ENCODE measurements around the gene THAP2. TPM values are rescaled to one million over a fixed set of nuclear protein-coding genes. Genes with fewer than 3 reads are reported as not detected.
"Not testable (repeated sequence)": the region's sequence is repeated elsewhere in the genome, so short reads cannot be mapped to it uniquely, and the experiment has no call there.

The THAP2 gene
- total RNA-seq, 1 experiment from 2014 or later = 2.7 TPM

DNA sequence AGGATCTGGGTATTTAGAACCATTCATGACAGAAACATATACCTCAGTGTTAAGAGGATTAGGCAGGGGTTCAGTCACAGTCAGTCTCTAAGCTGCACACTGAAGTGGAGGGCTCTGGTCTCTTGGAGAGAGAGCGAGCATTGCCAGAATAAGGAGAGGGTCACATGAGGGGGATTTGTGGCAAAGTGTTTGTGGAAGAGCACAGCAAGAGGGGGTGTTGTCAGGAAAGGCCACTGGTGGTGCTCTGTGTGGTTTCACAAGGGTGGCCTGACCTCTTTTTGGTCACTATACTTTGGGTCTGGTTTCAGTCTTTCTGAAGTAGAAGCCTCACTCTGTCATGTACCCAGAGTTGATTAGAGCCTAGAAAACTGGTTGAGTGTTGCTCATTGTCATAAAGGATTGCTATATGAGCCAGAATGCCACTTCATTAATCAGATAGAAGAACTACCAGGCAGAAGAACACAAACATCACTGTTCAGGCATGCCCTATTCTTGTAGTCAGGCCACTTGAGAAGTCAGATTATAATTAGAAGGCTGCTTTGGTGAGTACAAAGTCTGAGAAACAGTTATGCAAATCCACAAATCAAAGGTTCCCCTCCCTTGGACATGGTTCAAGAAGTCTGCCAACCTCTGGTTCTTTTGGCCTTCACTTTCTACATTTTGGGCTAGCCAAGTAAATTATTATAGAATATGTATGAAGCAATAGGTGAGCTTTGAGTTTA, 30.2 kb downstream of the THAP2 start:
- Histone ChIP-seq H3K9me3 (no peaks in the 10 kb centered on the region), H3K4me1 (no peaks in the 10 kb centered on the region), H3K36me3 (ENCODE audit: control insufficient read depth, insufficient read depth, low read length) (no peaks in the 10 kb centered on the region; the same call in 1 of the 2 replicates), H3K4me3 (ENCODE audit: low read depth, low read length) (no peak overlapping the region), H3K27me3 (replicated peaks; ENCODE audit: control insufficient read depth, insufficient read depth, low read length) (no peaks in the 10 kb centered on the region)
- TF ChIP-seq, protein P1, sequence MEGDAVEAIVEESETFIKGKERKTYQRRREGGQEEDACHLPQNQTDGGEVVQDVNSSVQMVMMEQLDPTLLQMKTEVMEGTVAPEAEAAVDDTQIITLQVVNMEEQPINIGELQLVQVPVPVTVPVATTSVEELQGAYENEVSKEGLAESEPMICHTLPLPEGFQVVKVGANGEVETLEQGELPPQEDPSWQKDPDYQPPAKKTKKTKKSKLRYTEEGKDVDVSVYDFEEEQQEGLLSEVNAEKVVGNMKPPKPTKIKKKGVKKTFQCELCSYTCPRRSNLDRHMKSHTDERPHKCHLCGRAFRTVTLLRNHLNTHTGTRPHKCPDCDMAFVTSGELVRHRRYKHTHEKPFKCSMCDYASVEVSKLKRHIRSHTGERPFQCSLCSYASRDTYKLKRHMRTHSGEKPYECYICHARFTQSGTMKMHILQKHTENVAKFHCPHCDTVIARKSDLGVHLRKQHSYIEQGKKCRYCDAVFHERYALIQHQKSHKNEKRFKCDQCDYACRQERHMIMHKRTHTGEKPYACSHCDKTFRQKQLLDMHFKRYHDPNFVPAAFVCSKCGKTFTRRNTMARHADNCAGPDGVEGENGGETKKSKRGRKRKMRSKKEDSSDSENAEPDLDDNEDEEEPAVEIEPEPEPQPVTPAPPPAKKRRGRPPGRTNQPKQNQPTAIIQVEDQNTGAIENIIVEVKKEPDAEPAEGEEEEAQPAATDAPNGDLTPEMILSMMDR (IDR thresholded peaks at IDR 0.05; ENCODE audit: insufficient read depth in 1 of 2, low read depth in 1 of 2, low read length in 1 of 2, severe bottlenecking in 1 of 2, unreplicated experiment in 1 of 2) = no peak
- Mint-ChIP-seq H3K9me3 (ENCODE audit: unreplicated experiment) (no peaks in the 10 kb centered on the region), H3K27me3 (ENCODE audit: insufficient read depth, unreplicated experiment) (no peaks in the 10 kb centered on the region), H3K36me3 (ENCODE audit: insufficient read depth, unreplicated experiment) (no peaks in the 10 kb centered on the region), H3K27ac (ENCODE audit: unreplicated experiment) (no peak overlapping the region), H3K4me1 (ENCODE audit: low read depth, unreplicated experiment) (no peaks in the 10 kb centered on the region), H3K4me3 (ENCODE audit: unreplicated experiment) (no peak overlapping the region)
- intact Hi-C loops (cut with micrococcal nuclease; ENCODE audit: unreplicated experiment) = no loop called here
- no peak for DNase-seq
- BruUV-seq (replicated peaks) = no TSS peak
- ChIA-PET POLR2A (no interaction called here), CTCF (no interaction called here)

GRCh38 chr12:71695782-71696181, 31.7 kb downstream of the THAP2 start:
- Histone ChIP-seq H3K36me3 (ENCODE audit: control insufficient read depth, insufficient read depth, low read length) (no peaks in the 10 kb centered on the region; the same call in none of the 2 replicates), H3K9me3 (no peaks in the 10 kb centered on the region), H3K4me3 (ENCODE audit: low read depth, low read length) (no peak overlapping the region), H3K27me3 (replicated peaks; ENCODE audit: control insufficient read depth, insufficient read depth, low read length) (no peaks in the 10 kb centered on the region), H3K4me1 (no peaks in the 10 kb centered on the region)
- ChIA-PET POLR2A (no interaction called here), CTCF (no interaction called here)
- no TSS peak for BruUV-seq (replicated peaks)
- no peaks in the 10 kb centered on the region for H3K4me1 Mint-ChIP-seq (ENCODE audit: low read depth, unreplicated experiment)
- intact Hi-C loops (cut with micrococcal nuclease; ENCODE audit: unreplicated experiment) = no loop called here
- H3K9me3 Mint-ChIP-seq (ENCODE audit: unreplicated experiment) = no peaks in the 10 kb centered on the region
- H3K36me3 Mint-ChIP-seq (ENCODE audit: insufficient read depth, unreplicated experiment) = peaks cover 6% of the 10 kb centered on the region
- H3K27ac Mint-ChIP-seq (ENCODE audit: unreplicated experiment) = no peak overlapping the region
- TF ChIP-seq, protein P1 (IDR thresholded peaks at IDR 0.05; ENCODE audit: insufficient read depth in 1 of 2, low read depth in 1 of 2, low read length in 1 of 2, severe bottlenecking in 1 of 2, unreplicated experiment in 1 of 2) = no peak
- no peak overlapping the region for H3K4me3 Mint-ChIP-seq (ENCODE audit: unreplicated experiment)
- no peak for DNase-seq
- H3K27me3 Mint-ChIP-seq (ENCODE audit: insufficient read depth, unreplicated experiment) = no peaks in the 10 kb centered on the region

GRCh38 chr12:71702181-71702580, 38.1 kb downstream of the THAP2 start:
- CTCF ChIA-PET; intact Hi-C loops (cut with micrococcal nuclease; ENCODE audit: unreplicated experiment); H3K27me3 ChIP-seq (replicated peaks; ENCODE audit: control insufficient read depth, insufficient read depth, low read length); H3K9me3 Mint-ChIP-seq (ENCODE audit: unreplicated experiment); H3K4me1 Mint-ChIP-seq (ENCODE audit: low read depth, unreplicated experiment); DNase-seq; H3K27me3 Mint-ChIP-seq (ENCODE audit: insufficient read depth, unreplicated experiment); BruUV-seq (replicated peaks); POLR2A ChIA-PET; H3K4me3 Mint-ChIP-seq (ENCODE audit: unreplicated experiment); H3K36me3 ChIP-seq (ENCODE audit: control insufficient read depth, insufficient read depth, low read length); H3K4me1 ChIP-seq; H3K27ac Mint-ChIP-seq (ENCODE audit: unreplicated experiment); H3K9me3 ChIP-seq; H3K4me3 ChIP-seq (ENCODE audit: low read depth, low read length): not testable (repeated sequence)
- H3K36me3 Mint-ChIP-seq (ENCODE audit: insufficient read depth, unreplicated experiment) = peaks cover 16% of the 10 kb centered on the region
